LNCaP clone FGC (cell line): ENCODE results near the gene HMGXB4.

Experiments
- DNase-seq: peaks from one replicate; pipeline ENCODE4 v3.0.0-alpha.2; 2011; ENCODE audit warnings: low read depth
- H3K4me3 ChIP-seq: 2 replicates; pipeline ENCODE4 v1.5.1; 2011; ENCODE audit warnings: mild to moderate bottlenecking, low read depth, low read length, control low read depth
- CTCF ChIP-seq: IDR thresholded peaks from 2 replicates; pipeline ENCODE4 v1.5.1; 2012; ENCODE audit warnings: mild to moderate bottlenecking; ENCODE audit not compliant: control insufficient read depth, insufficient read depth; ENCODE audit errors: extremely low read depth

The HMGXB4 gene

GRCh38 chr22:35326854-35327562 lies 69.7 kb downstream of the HMGXB4 start:
- TF ChIP-seq CTCF, result no peak
- no peak overlapping the region for H3K4me3 ChIP-seq
- DNase-seq, result no peak

GRCh38 chr22:35327690-35328471 lies 70.6 kb downstream of the HMGXB4 start:
- H3K4me3 ChIP-seq, result no peak overlapping the region
- DNase-seq, result no peak
- no peak for TF ChIP-seq CTCF

- no peak overlapping the region for H3K4me3 ChIP-seq
- no peak for DNase-seq
- no peak for TF ChIP-seq CTCF
Observed at GRCh38 chr22:35328472-35328885, 71.2 kb downstream of the HMGXB4 start.

GRCh38 chr22:35329114-35329847 lies 72.0 kb downstream of the HMGXB4 start:
- TF ChIP-seq CTCF, result peak; percentile 21; the same call in 1 of the 2 replicates
- H3K4me3 ChIP-seq, result no peak overlapping the region
- no peak for DNase-seq

GRCh38 chr22:35330258-35330861 lies 73.1 kb downstream of the HMGXB4 start:
- DNase-seq, result no peak
- TF ChIP-seq CTCF, result no peak
- no peak overlapping the region for H3K4me3 ChIP-seq

- TF ChIP-seq CTCF, result no peak
- DNase-seq, result no peak
- no peak overlapping the region for H3K4me3 ChIP-seq
Observed at GRCh38 chr22:35332278-35332677, 75.0 kb downstream of the HMGXB4 start.
